ENCODE measurements around the gene POU3F4. TPM values are rescaled to one million over a fixed set of nuclear protein-coding genes. Genes with fewer than 3 reads are reported as not detected.

Gene POU3F4
- total RNA-seq: not detected in 2 replicates

GRCh38 chrX:83508006-83508405, at the start of gene POU3F4:
TSS of gene POU3F4 (plus strand) at chrX:83508290. CDS start at chrX:83508325, 35 bp downstream.

All from mammary microvascular endothelial cell (primary cell).